ENCODE data around the gene TINAG. TPM values are rescaled to one million over a fixed set of nuclear protein-coding genes. Genes with fewer than 3 reads are reported as not detected.

Gene TINAG
- total RNA-seq = not detected in 2 replicates

GRCh38 chr6:54308289-54308985 lies at the start of gene TINAG:
TINAG (plus strand) TSS chr6:54308441; CDS start chr6:54308551, 110 bp downstream.

Other genes with a start within 250 kb of the TINAG start
- 0.59 TPM in 1 of 2 replicates, not detected in the other for gene MLIP, start 197.0 kb upstream of the TINAG start, total RNA-seq

All from bronchus fibroblast of lung (primary cell).